Fibroblast of lung (primary cell): ENCODE data around the gene TARS3.

Source experiments
- EZH2 ChIP-seq: IDR thresholded peaks from 2 replicates; pipeline ENCODE4 v1.5.1; 2012; ENCODE audit warnings: low read length, control low read depth, mild to moderate bottlenecking; ENCODE audit errors: missing control alignments
- TF ChIP-seq, protein P1 (sequence below), 2 donors: IDR thresholded peaks in 1 of 2; conservative IDR thresholded peaks in 1 of 2; 1 replicate in 1 of 2; 2 replicates in 1 of 2; pipeline ENCODE4 v1.5.1; 2011 to 2012; ENCODE audit warnings: low read length in 2 of 2, control low read depth in 1 of 2, inconsistent platforms in 1 of 2, low read depth in 1 of 2, mild to moderate bottlenecking in 1 of 2

DNA sequence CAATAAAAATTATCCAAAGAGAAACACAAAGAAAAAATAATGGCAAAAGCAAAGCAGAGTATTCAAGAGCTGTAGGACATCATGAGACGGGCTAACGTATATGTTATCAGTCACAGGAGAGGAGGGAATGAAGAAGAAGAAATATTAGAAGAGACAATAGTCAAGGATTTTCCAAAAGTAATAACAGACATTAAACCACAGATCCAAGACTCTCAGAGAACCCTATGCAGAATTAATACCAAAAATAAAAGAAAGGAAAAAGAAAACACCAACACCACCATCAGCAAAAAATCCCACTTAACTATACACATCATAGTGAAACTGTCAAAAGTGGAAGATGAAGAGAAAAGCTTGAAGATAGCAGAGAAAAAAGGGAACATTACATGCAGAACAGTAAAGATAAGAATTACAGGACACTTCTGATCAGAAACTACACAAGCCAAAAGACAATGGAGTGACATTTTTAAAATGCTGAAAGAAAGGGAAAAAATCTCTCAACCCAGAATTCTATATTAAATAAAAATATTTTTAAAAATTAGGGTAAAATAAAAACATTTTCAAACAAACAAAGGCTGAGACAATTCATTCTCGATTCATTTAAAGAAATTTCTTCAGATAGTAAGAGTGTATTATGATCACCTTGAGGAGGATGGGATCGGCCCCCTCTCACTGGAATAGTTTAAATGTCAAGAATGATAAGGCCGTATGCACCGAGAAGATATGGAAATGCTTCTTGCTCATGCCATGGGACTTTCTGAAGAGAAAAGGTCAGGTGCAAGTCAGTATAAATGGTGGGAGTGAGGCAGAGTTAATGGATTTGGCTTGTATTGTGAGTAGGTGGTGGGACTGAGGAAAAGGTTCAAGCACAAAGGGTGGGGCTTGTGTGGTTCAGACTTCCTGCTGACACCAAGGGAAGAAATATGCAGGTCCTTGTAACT lies 100.6 kb downstream of the TARS3 start:
- TF ChIP-seq, protein P1, sequence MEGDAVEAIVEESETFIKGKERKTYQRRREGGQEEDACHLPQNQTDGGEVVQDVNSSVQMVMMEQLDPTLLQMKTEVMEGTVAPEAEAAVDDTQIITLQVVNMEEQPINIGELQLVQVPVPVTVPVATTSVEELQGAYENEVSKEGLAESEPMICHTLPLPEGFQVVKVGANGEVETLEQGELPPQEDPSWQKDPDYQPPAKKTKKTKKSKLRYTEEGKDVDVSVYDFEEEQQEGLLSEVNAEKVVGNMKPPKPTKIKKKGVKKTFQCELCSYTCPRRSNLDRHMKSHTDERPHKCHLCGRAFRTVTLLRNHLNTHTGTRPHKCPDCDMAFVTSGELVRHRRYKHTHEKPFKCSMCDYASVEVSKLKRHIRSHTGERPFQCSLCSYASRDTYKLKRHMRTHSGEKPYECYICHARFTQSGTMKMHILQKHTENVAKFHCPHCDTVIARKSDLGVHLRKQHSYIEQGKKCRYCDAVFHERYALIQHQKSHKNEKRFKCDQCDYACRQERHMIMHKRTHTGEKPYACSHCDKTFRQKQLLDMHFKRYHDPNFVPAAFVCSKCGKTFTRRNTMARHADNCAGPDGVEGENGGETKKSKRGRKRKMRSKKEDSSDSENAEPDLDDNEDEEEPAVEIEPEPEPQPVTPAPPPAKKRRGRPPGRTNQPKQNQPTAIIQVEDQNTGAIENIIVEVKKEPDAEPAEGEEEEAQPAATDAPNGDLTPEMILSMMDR (conservative IDR thresholded peaks at IDR 0.05 in 1 of 2, IDR thresholded peaks at IDR 0.05 in 1 of 2; ENCODE audit: low read depth in 1 of 2, low read length in 2 of 2) = no peak
- TF ChIP-seq EZH2 = no peak
